Uterus (tissue), 2 donors: ENCODE measurements around the gene MAGI2.

Experiments used
- POLR2A ChIP-seq, 2 donors: fragments of 450-650 bp; IDR thresholded peaks; one replicate each; pipeline ENCODE4 v1.6.1; 2016; ENCODE audit warnings: antibody characterized with exemption in 2 of 2, mild to moderate bottlenecking in 1 of 2, moderate library complexity in 1 of 2
- TF ChIP-seq, protein P1 (sequence below), 4 experiments: fragments of 200-600 bp in 2 of 4; fragments of 450-650 bp in 2 of 4; sonication (generic) in 2 of 4; IDR thresholded peaks; one replicate each; pipeline ENCODE4 v1.5.1; 2016 to 2019; ENCODE audit warnings: antibody characterized with exemption in 4 of 4, mild to moderate bottlenecking in 2 of 4, moderate library complexity in 1 of 4

DNA sequence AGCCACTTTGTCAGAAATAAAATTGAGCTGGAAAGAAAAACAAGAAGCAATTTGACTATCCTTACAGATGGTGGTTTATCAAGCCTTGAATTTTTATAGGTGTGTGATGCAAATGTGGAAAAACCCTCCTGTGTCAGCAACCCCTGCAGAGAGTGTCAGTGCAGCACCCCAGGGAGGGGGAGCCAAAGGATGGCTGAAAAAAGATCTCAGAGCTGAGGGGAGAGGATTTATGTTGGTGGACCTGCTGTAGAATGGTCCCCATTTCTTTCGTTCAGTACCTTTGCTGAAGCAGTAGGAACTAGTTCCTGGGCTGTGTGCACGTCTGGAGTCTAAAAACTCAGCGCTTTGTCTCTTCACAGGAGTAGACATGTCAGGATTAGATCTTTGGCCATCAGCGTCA is 1415.9 kb downstream of the MAGI2 start:
- TF ChIP-seq, protein P1, sequence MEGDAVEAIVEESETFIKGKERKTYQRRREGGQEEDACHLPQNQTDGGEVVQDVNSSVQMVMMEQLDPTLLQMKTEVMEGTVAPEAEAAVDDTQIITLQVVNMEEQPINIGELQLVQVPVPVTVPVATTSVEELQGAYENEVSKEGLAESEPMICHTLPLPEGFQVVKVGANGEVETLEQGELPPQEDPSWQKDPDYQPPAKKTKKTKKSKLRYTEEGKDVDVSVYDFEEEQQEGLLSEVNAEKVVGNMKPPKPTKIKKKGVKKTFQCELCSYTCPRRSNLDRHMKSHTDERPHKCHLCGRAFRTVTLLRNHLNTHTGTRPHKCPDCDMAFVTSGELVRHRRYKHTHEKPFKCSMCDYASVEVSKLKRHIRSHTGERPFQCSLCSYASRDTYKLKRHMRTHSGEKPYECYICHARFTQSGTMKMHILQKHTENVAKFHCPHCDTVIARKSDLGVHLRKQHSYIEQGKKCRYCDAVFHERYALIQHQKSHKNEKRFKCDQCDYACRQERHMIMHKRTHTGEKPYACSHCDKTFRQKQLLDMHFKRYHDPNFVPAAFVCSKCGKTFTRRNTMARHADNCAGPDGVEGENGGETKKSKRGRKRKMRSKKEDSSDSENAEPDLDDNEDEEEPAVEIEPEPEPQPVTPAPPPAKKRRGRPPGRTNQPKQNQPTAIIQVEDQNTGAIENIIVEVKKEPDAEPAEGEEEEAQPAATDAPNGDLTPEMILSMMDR (IDR thresholded peaks at IDR 0.05) = no peak
- no peak for TF ChIP-seq POLR2A (IDR thresholded peaks at IDR 0.05)
